GM23248 (cell line): ENCODE data around the gene YWHAQ. TPM values are rescaled to one million over a fixed set of nuclear protein-coding genes. Genes with fewer than 3 reads are reported as not detected.

ENCODE experiments used
- DNase-seq: peaks from one replicate; pipeline ENCODE4 v3.0.0-alpha.2; 2015
- H2AFZ ChIP-seq: fragments of 200-600 bp; sonication (generic); 2 replicates; pipeline ENCODE4 v1.6.1; 2016; ENCODE audit warnings: antibody characterized with exemption
- H3F3A ChIP-seq: fragments of 200-600 bp; sonication (generic); 2 replicates; pipeline ENCODE4 v1.6.1; 2016; ENCODE audit warnings: mild to moderate bottlenecking, antibody characterized with exemption, mixed run types; ENCODE audit not compliant: insufficient read depth
- H3K27ac ChIP-seq: fragments of 200-600 bp; sonication (generic); 2 replicates; pipeline ENCODE4 v1.5.1; 2016; ENCODE audit warnings: mild to moderate bottlenecking
- H3K27me3 ChIP-seq: fragments of 200-600 bp; sonication (generic); replicated peaks from 2 replicates; pipeline ENCODE4 v1.6.1; 2016; ENCODE audit warnings: mild to moderate bottlenecking; ENCODE audit not compliant: insufficient read depth
- H3K36me3 ChIP-seq: fragments of 200-600 bp; sonication (generic); 2 replicates; pipeline ENCODE4 v1.6.1; 2016; ENCODE audit warnings: low read depth, mild to moderate bottlenecking
- H3K4me1 ChIP-seq: fragments of 200-600 bp; sonication (generic); 2 replicates; pipeline ENCODE4 v1.6.1; 2016; ENCODE audit warnings: mild to moderate bottlenecking; ENCODE audit not compliant: insufficient read depth
- H3K4me2 ChIP-seq: fragments of 200-600 bp; sonication (generic); one replicate; pipeline ENCODE4 v1.6.1; 2016; ENCODE audit warnings: mild to moderate bottlenecking; ENCODE audit not compliant: unreplicated experiment
- H3K4me3 ChIP-seq: fragments of 200-600 bp; sonication (generic); 2 replicates; pipeline ENCODE4 v1.5.1; 2016; ENCODE audit warnings: mild to moderate bottlenecking
- H3K79me2 ChIP-seq: fragments of 200-600 bp; sonication (generic); 2 replicates; pipeline ENCODE4 v1.6.1; 2016; ENCODE audit warnings: mild to moderate bottlenecking; ENCODE audit not compliant: insufficient read depth
- H3K9ac ChIP-seq: fragments of 200-600 bp; sonication (generic); 2 replicates; pipeline ENCODE4 v1.6.1; 2016; ENCODE audit warnings: mild to moderate bottlenecking
- H3K9me2 ChIP-seq: fragments of 200-600 bp; sonication (generic); 2 replicates; pipeline ENCODE4 v1.6.1; 2016; ENCODE audit warnings: mixed run types, mild to moderate bottlenecking, moderate library complexity; ENCODE audit not compliant: insufficient read depth
- H3K9me3 ChIP-seq: fragments of 200-600 bp; sonication (generic); one replicate; pipeline ENCODE4 v1.6.1; 2017; ENCODE audit warnings: low read depth
- H4K20me1 ChIP-seq: fragments of 200-600 bp; sonication (generic); 2 replicates; pipeline ENCODE4 v1.6.0; 2016; ENCODE audit not compliant: insufficient read depth
- EZH2 ChIP-seq: fragments of 200-600 bp; sonication (generic); IDR thresholded peaks from 2 replicates; pipeline ENCODE4 v1.6.1; 2018; ENCODE audit warnings: antibody characterized with exemption, mild to moderate bottlenecking; ENCODE audit not compliant: insufficient read depth, poor library complexity, severe bottlenecking
- EZH2phosphoT487 ChIP-seq: fragments of 200-600 bp; sonication (generic); IDR thresholded peaks from 2 replicates; pipeline ENCODE4 v1.6.1; 2018; ENCODE audit warnings: antibody characterized with exemption, moderate library complexity, mild to moderate bottlenecking, low read depth; ENCODE audit not compliant: insufficient read depth
- WGBS, 2 experiments: methylation state at CpG; one replicate each; pipeline ENCODE4 v1.1.6; 2015 to 2017; ENCODE audit warnings: low lambda C conversion rate in 2 of 2, low coverage in 1 of 2; ENCODE audit errors: missing lambda C conversion rate in 2 of 2; 5-methylcytosine and 5-hydroxymethylcytosine counted together
- in situ Hi-C: fragments of 300-500 bp; cut with MboI; formaldehyde crosslinking; loops from 2 replicates; pipeline ENCODE4 v1.15.0; 2020
- polyA plus RNA-seq: library from polyadenylated mRNA; unstranded; fragments of >200 nt; fragmentation: Nextera tagmentation; extraction: Ambion mirVana; gene quantifications from 2 replicates; pipeline ENCODE4 v1.2.1, GENCODE V29; 2016
- small RNA-seq: library from RNA; depleted of rRNA; stranded (forward); fragments of <200 nt; gene quantifications from one replicate; pipeline ENCODE3, GENCODE V24; 2014; ENCODE audit warnings: low read depth, low replicate concordance
- total RNA-seq: library from RNA; depleted of rRNA; stranded (reverse); fragments of >200 nt; shearing (Covaris generic); gene quantifications from 2 replicates; pipeline ENCODE4 v1.2.3, GENCODE V29; 2014; rRNA removed

Gene YWHAQ
- total and polyA plus RNA-seq, 2 experiments from 2014 or later, result 400 to 694 TPM

DNA sequence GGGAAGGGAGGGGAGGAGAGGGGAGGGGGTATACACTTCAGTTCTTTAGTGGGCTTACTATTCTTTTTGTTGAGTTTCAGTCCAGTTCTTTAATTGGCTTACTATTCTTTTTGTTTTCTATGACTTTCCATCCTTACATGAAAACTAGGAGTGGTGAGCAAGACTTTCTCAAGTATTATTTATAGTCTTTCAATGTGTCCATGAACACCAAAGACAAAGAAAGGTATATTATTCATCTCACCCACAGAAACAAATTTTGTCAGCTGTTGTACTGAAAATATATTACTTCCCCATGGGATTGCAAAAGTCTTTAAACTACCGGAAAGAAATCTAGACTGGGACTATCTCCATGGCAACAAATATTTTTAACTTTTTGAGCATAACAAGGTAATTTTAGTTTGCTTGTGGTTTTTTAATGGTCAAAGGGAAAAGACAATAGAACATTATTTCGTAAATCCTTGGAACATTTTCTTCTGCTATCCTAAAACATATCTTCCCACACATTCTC is 92.7 kb downstream of the YWHAQ start:
- H4K20me1 ChIP-seq, result no peaks in the 10 kb centered on the region; the same call in 1 of the 2 replicates
- WGBS, 2 experiments, result 2 to 5% methylated on average over 2 of the region's 2 CpGs
- in situ Hi-C loops, result no loop called here
- peaks cover 21% of the 10 kb centered on the region for H3K36me3 ChIP-seq
- H3K4me2 ChIP-seq, result no peak overlapping the region
- peaks cover 24% of the 10 kb centered on the region for H3F3A ChIP-seq
- H3K4me3 ChIP-seq, result no peak overlapping the region
- H3K27me3 ChIP-seq, result no peaks in the 10 kb centered on the region
- H2AFZ ChIP-seq, result no peak overlapping the region
- no peaks in the 10 kb centered on the region for H3K9me2 ChIP-seq
- peak; percentile 89 for DNase-seq
- H3K9me3 ChIP-seq, result no peaks in the 10 kb centered on the region
- H3K27ac ChIP-seq, result peak overlapping the region; percentile 91
- peak overlapping the region; percentile 70 for H3K9ac ChIP-seq
- H3K79me2 ChIP-seq, result peaks cover 91% of the 10 kb centered on the region
- 0 out of 2 replicates have a peak, but pooled peaks have one; percentile 62 for TF ChIP-seq EZH2phosphoT487
- no peak for TF ChIP-seq EZH2
- H3K4me1 ChIP-seq, result peaks cover 19% of the 10 kb centered on the region

DNA sequence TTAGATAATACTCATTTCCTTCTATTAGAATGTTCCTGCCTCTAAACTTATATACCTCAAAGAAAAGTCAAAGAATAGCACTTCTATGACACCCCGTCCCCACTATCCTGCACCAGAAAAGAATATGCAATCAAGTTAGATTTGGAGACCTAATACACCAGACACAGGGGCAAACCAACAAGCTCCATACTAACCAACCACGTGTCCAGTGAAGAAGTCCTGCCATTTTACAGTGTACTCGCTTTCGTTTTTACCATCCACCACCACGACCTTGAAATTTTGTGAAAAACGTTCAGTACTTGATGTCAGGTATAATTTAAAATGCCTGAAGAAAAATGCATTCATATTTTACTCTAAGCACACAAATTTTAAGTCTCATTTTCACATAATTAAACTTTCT is 94.3 kb downstream of the YWHAQ start:
- no peaks in the 10 kb centered on the region for H3K9me3 ChIP-seq
- H3K36me3 ChIP-seq, result peaks cover 21% of the 10 kb centered on the region
- H3K9me2 ChIP-seq, result no peaks in the 10 kb centered on the region
- H2AFZ ChIP-seq, result no peak overlapping the region
- peaks cover 24% of the 10 kb centered on the region for H3F3A ChIP-seq
- no peak overlapping the region for H3K4me3 ChIP-seq
- peaks cover 19% of the 10 kb centered on the region for H3K4me1 ChIP-seq
- in situ Hi-C loops, result no loop called here
- no peak overlapping the region for H3K4me2 ChIP-seq
- H3K27me3 ChIP-seq, result no peaks in the 10 kb centered on the region
- DNase-seq, result no peak
- peaks cover 91% of the 10 kb centered on the region for H3K79me2 ChIP-seq
- no peak overlapping the region for H3K9ac ChIP-seq
- no peak overlapping the region for H3K27ac ChIP-seq
- no peaks in the 10 kb centered on the region; the same call in 1 of the 2 replicates for H4K20me1 ChIP-seq
- TF ChIP-seq EZH2, result no peak
- TF ChIP-seq EZH2phosphoT487, result no peak
- 89 to 94% methylated on average over 6 of the region's 6 CpGs for WGBS, 2 experiments

DNA sequence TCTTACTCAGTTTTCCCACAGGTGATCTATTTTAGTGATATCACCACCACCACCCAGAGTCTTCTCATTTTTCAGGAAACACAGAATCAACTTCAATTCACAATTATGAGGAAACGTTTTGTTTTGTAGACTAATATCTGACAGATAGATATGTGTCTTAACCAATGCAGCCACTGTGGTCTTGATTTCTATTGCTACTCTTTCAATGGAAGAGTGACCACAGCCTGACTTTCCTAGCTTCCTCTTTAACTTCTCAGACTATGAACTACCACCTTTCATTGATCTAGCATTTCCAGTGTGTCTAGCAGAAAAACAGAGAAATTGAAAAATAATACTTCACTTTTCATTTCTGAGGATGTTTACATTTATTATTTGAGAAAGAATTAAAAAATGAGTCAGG is 95.6 kb downstream of the YWHAQ start:
- DNase-seq, result no peak
- no peak for TF ChIP-seq EZH2
- no peak for TF ChIP-seq EZH2phosphoT487
- Histone ChIP-seq H4K20me1 (no peaks in the 10 kb centered on the region; the same call in 1 of the 2 replicates), H3F3A (peaks cover 24% of the 10 kb centered on the region), H3K27ac (no peak overlapping the region), H2AFZ (no peak overlapping the region), H3K4me1 (peaks cover 19% of the 10 kb centered on the region), H3K9ac (no peak overlapping the region), H3K4me3 (no peak overlapping the region), H3K9me2 (no peaks in the 10 kb centered on the region), H3K79me2 (peaks cover 89% of the 10 kb centered on the region), H3K36me3 (peaks cover 12% of the 10 kb centered on the region), H3K9me3 (no peaks in the 10 kb centered on the region), H3K4me2 (no peak overlapping the region), H3K27me3 (no peaks in the 10 kb centered on the region)
- 92 to 93% methylated on average over 1 of the region's 1 CpG for WGBS, 2 experiments
- in situ Hi-C loops, result no loop called here

Small RNAs within 50 kb of the gene (small RNA-seq; reads per million reads assigned to genes)
- not detected for gene RF00019

Other genes starting within 250 kb of the YWHAQ start
- gene ITGB1BP1, start 207.5 kb downstream of the YWHAQ start, total RNA-seq, result 39.0 and 52.2 TPM in 2 replicates
- 280 and 289 TPM in 2 replicates for gene ITGB1BP1, start 207.5 kb downstream of the YWHAQ start, polyA plus RNA-seq
- gene CPSF3, start 207.3 kb downstream of the YWHAQ start, total RNA-seq, result 34.0 and 39.6 TPM in 2 replicates
- 37.7 and 40.3 TPM in 2 replicates for gene CPSF3, start 207.3 kb downstream of the YWHAQ start, polyA plus RNA-seq
- gene IAH1, start 156.4 kb downstream of the YWHAQ start, total RNA-seq, result 62.9 and 81.5 TPM in 2 replicates
- 133 and 135 TPM in 2 replicates for gene IAH1, start 156.4 kb downstream of the YWHAQ start, polyA plus RNA-seq
- 25.4 and 31.8 TPM in 2 replicates for gene ADAM17, start 75.2 kb downstream of the YWHAQ start, total RNA-seq
- 19.8 and 20.9 TPM in 2 replicates for gene ADAM17, start 75.2 kb downstream of the YWHAQ start, polyA plus RNA-seq
- gene TAF1B, start 212.5 kb upstream of the YWHAQ start, total RNA-seq, result 9.0 and 27.0 TPM in 2 replicates
- 16.6 TPM in 2 replicates for gene TAF1B, start 212.5 kb upstream of the YWHAQ start, polyA plus RNA-seq